ENCODE results near the gene SLC26A5.
"Not testable (repeated sequence)": the region's sequence is repeated elsewhere in the genome, so short reads cannot be mapped to it uniquely, and the experiment has no call there.

SLC26A5 gene

GRCh38 chr7:103405789-103406613, 40.0 kb downstream of the SLC26A5 start:
- DNase-seq, result not testable (repeated sequence)

GRCh38 chr7:103399687-103400086, 46.3 kb downstream of the SLC26A5 start:
- DNase-seq, result not testable (repeated sequence)

- no peak for DNase-seq
These were observed 47.4 kb downstream of the SLC26A5 start for GRCh38 chr7:103398483-103399127.

- no peak for DNase-seq
These were observed 49.5 kb downstream of the SLC26A5 start for GRCh38 chr7:103396471-103396870.

GRCh38 chr7:103395071-103395470, 50.9 kb downstream of the SLC26A5 start:
- DNase-seq, result no peak

GRCh38 chr7:103394566-103394965, 51.4 kb downstream of the SLC26A5 start:
- no peak for DNase-seq

GRCh38 chr7:103391976-103392375, 54.0 kb downstream of the SLC26A5 start:
- DNase-seq, result no peak

GRCh38 chr7:103391150-103391549, 54.9 kb downstream of the SLC26A5 start:
- no peak for DNase-seq

- DNase-seq, result no peak
These were observed 56.7 kb downstream of the SLC26A5 start for GRCh38 chr7:103389263-103389662.

- DNase-seq, result no peak
These were observed 57.4 kb downstream of the SLC26A5 start for GRCh38 chr7:103388469-103389140.

- DNase-seq, result no peak
These were observed 58.8 kb downstream of the SLC26A5 start for GRCh38 chr7:103387242-103387641.

GRCh38 chr7:103382032-103382402, 64.0 kb downstream of the SLC26A5 start:
- no peak for DNase-seq

GRCh38 chr7:103381280-103382031, 64.6 kb downstream of the SLC26A5 start:
- no peak for DNase-seq

GRCh38 chr7:103380395-103381191, 65.4 kb downstream of the SLC26A5 start:
- DNase-seq, result no peak

- no peak for DNase-seq
These were observed 66.6 kb downstream of the SLC26A5 start for GRCh38 chr7:103379270-103379975.

GRCh38 chr7:103373866-103374643, 72.0 kb downstream of the SLC26A5 start:
- DNase-seq, result no peak

GRCh38 chr7:103369432-103369831, 76.6 kb downstream of the SLC26A5 start:
- DNase-seq, result no peak

- DNase-seq, result no peak
These were observed 96.2 kb downstream of the SLC26A5 start for GRCh38 chr7:103349805-103350204.

GRCh38 chr7:103348959-103349358, 97.0 kb downstream of the SLC26A5 start:
- no peak for DNase-seq

- no peak for DNase-seq
These were observed 97.6 kb downstream of the SLC26A5 start for GRCh38 chr7:103348452-103348851.

Measured in NCI-H1436 treated with DMSO at 0.1 percent for 48 hours (cell line).